K562 (cell line): ENCODE results near the gene PRKAR1B.

Source experiments
- ELF4 ChIP-seq: fragments of 450-650 bp; formaldehyde crosslinking; IDR thresholded peaks from 2 replicates; pipeline ENCODE4 v1.4.0; 2022; ENCODE audit warnings: missing genetic modification characterization
- FOXM1 ChIP-seq, 2 experiments: fragments of 450-650 bp in 1 of 2; sonication (generic) in 1 of 2; formaldehyde crosslinking in 1 of 2; IDR thresholded peaks; 2 replicates each; pipeline versions ENCODE4 v1.6.1 to v1.9.0; 2017 to 2022; ENCODE audit warnings: low read depth in 2 of 2, mild to moderate bottlenecking in 2 of 2, missing genetic modification reagents in 1 of 2, moderate library complexity in 1 of 2
- KDM4B ChIP-seq, 2 experiments: fragments of 450-650 bp in 1 of 2; sonication (generic) in 1 of 2; IDR thresholded peaks; 2 replicates each; pipeline ENCODE4 v1.6.1; 2016 to 2017; ENCODE audit warnings: borderline replicate concordance in 2 of 2, antibody characterized with exemption in 1 of 2, low read depth in 1 of 2, mild to moderate bottlenecking in 1 of 2
- POLR2A ChIP-seq: fragments of 450-650 bp; conservative IDR thresholded peaks from 2 replicates; pipeline ENCODE4 v1.6.1; 2016
- THRA ChIP-seq: fragments of 450-650 bp; IDR thresholded peaks from 2 replicates; pipeline ENCODE4 v1.6.1; 2017; ENCODE audit warnings: mild to moderate bottlenecking, moderate library complexity

GRCh38 chr7:747186-747585 is 20.1 kb upstream of the PRKAR1B start:
- TF ChIP-seq FOXM1 (IDR thresholded peaks at IDR 0.05; ENCODE audit: low read depth) (no peak), FOXM1 (CRISPR knock-in tag; IDR thresholded peaks at IDR 0.05; ENCODE audit: low read depth) (no peak), POLR2A (no peak), THRA (no peak), ELF4 (no peak), KDM4B (IDR thresholded peaks at IDR 0.05; ENCODE audit: borderline replicate concordance in 2 of 2, low read depth in 1 of 2) (no peak)
